Left kidney (tissue), 2 donors: Measurements from ENCODE around the gene ALG8. TPM values are rescaled to one million over a fixed set of nuclear protein-coding genes. Genes with fewer than 3 reads are reported as not detected.

Source experiments
- DNase-seq: peaks from one replicate; pipeline ENCODE4 v3.0.0-alpha.2; 2013
- polyA plus RNA-seq: library from polyadenylated mRNA; unstranded; fragments of 120-200 nt; gene quantifications from one replicate; pipeline ENCODE4 v1.2.1, GENCODE V29; 2013; ENCODE audit not compliant: insufficient read length

The ALG8 gene
- polyA plus RNA-seq, 1 donor = 67.8 TPM

DNA sequence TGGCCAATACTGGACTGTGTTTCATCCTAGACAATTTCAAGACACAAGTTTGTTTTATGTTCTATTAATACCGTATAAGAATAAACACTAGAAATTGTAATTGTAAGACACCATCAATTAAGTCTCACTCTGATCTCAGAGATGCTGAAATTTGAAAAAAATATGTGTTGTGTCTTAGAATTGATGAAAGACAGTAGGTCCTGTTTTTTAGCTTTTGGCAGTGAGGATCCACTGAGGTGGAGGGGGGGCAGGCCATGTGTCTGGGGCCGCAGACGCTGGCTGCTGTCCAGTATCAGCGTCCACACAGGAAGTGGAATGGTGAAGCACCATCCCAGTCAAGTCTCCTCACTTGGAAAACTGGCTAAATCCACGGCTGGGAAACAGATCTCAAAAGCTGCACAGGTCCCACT is 22.5 kb upstream of the ALG8 start:
- no peak for DNase-seq

- no peak for DNase-seq
Measured at GRCh38 chr11:78161346-78161745, 21.9 kb upstream of the ALG8 start.

DNA sequence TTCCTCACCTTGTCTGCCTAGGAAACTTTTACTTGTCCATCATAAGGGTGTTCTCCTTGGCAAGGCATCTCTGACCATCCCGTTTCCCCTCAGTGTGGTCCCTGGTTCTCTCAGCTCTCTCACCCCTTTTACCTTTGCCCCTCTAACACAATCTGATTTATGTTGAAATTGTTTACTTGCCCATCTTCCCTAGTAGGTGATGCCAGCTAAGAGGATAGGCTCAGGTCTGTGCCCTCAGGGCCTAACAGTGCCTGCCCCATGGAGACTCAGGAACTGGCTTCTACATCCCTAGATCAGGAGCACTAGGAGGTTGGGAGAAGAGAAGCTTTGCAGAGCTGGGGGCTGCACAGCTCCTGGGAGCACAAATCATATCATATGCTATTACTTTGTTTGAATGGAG is 21.1 kb upstream of the ALG8 start:
- no peak for DNase-seq

GRCh38 chr11:78158987-78159652 is 19.7 kb upstream of the ALG8 start:
- DNase-seq = no peak

- DNase-seq = no peak
Measured at GRCh38 chr11:78156127-78156844, 16.9 kb upstream of the ALG8 start.

GRCh38 chr11:78151804-78152203 is 12.4 kb upstream of the ALG8 start:
- no peak for DNase-seq

- no peak for DNase-seq
Measured at GRCh38 chr11:78150754-78151153, 11.3 kb upstream of the ALG8 start.

- no peak for DNase-seq
Measured at GRCh38 chr11:78150346-78150745, 10.9 kb upstream of the ALG8 start.

DNA sequence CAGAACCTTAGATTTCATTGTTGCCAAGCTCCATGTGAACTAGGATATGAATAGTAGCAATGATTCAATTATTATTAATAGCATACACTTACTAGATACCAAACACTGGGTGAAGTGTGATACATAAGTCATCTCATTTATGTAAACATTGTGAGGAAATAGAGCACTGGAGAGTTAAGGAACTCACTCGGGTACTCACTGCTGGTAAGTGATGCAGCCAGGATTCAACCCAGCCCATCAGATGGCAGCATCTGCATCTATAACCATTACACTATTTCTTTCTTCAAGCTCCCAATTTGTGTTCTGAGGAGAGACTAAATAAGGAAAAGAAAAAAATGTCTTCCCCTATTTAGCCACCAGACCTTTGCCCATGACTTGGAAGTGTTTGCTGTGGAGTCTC is 10.2 kb upstream of the ALG8 start:
- no peak for DNase-seq

DNA sequence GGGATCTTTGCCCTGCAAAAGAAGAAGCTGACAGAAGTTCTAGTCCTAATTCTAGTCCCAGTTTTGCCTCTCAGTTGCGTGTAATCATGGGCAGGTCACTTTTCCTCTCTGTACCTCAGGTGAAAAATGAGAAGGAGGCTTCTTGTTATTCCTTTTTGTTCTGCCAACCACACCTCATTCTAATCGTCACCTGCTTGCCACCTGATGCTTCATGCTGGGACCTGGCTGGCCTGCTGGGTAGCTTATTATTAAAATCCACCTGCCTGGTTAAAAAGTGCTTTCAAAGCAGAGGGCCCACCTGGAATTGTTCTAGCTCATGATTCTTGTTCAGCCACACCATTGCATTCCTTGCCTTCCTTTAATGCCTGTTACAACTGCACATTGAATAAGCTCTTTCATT is 8.4 kb upstream of the ALG8 start:
- DNase-seq = no peak

DNA sequence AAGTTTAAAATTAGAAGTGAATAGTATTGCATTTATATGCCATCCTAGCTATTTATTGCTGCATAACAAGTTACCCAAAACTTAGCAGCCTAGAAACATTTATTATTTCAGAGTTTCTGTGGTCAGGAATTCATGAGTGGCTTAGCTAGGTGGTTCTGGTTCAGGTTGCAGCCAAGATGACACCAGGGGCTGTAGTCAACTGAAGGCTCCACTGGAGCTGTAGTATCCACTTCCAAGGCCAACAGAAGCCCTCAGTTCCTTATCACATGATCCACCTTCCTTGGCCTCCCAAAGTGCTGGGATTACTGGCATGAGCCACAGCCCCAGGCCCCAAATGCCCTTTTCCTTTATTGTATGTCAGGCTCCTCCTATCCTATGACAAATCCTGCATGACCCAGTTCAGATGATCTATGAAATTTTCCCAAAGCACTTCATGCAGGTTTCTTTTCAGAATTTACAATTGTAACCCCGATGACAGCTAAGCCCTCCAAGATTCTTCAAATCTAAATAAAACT is 6.1 kb upstream of the ALG8 start:
- DNase-seq = no peak

- no peak for DNase-seq
Measured at GRCh38 chr11:78140392-78141077, 1.1 kb upstream of the ALG8 start.

- peak; percentile 14 for DNase-seq
Measured at GRCh38 chr11:78138694-78139421, 568 bp downstream of the ALG8 start.

DNA sequence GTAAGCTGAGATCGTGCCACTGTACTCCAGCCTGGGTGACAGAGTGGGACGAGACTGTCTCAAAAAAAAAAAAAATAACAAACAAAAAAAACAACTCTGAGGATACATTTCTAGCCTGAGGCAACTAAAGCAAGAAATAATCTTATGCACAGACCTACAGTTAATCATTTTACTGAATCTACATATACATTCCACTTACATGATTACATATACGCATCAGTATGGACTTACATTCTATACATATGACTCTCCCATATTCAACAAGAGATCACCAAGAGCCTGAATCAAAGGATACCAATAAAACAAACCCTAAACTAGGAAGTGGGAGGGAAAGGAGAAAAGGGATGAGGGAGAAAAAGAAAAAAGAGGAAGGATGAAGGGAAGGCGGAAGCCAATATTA is 1.1 kb downstream of the ALG8 start:
- no peak for DNase-seq

- DNase-seq = no peak
Measured at GRCh38 chr11:78132475-78132874, 7.0 kb downstream of the ALG8 start.

- no peak for DNase-seq
Measured at GRCh38 chr11:78131956-78132355, 7.5 kb downstream of the ALG8 start.

DNA sequence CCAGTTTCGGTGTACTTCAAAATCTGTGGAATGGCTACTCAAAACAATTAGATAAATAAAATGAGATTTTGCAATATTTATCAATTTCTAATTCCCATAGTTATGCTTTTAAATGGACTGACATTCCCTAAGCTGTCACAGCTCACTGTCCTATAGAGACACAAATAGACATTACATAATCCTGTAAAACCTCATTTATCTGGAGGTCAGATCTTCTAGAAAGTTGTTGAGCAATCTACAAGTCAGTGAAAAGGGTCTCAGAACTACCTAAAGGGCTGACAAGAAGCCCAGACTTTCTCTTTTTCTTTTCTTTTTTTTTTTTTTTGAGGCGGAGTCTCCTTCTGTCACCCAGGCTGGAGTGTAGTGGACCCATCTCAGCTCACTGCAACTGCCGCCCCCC is 12.0 kb downstream of the ALG8 start:
- DNase-seq = no peak

DNA sequence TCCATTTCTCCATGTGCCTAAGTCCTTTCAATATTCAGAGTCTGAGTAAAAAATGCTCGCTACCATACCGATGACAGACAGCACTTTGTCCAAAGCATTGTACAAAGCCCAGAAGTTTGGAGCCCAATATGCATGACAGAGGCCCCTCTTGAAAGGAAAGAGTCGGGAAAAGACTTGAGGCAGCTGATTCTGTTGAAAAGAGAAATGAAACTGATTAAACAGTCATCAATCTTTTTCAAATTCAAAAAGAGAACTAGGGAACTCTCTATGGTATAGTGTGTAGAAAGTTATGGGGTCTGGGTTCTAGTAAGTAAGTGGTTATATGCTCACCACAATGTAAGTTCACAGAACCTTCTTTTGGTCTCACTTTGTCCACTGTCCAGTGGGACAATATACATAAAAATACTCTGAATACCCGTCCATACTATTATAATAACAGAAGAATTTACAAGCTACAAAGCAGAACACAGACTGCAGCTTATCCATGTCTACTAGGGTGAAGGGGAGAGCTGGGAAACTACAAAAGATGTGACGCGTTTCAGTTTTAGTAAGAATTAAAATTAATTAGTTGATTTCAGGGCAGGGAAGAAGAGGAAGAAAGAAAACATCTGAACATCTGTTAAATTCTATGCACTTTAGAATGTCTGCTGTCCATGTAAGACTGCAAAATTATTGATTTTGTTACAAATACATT is 26.7 kb downstream of the ALG8 start:
- no peak for DNase-seq

DNA sequence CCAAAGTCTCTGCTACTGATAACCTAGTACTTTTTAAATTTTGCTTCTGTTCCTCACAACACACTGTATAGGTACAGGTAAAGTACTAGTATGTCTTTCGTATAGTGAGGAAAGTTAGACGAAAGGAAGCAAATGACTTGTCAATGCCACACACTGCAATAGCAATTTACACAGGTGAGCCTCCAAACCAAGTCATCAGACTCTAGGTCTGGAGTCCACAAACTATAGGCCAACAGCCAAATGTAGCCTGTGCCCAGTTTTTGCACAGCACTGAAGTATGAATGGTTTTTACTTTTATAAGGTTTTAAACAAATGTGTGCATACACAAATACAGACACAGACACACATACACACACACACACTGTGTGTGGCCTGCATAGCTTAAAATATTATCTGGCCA is 28.1 kb downstream of the ALG8 start:
- DNase-seq = no peak

DNA sequence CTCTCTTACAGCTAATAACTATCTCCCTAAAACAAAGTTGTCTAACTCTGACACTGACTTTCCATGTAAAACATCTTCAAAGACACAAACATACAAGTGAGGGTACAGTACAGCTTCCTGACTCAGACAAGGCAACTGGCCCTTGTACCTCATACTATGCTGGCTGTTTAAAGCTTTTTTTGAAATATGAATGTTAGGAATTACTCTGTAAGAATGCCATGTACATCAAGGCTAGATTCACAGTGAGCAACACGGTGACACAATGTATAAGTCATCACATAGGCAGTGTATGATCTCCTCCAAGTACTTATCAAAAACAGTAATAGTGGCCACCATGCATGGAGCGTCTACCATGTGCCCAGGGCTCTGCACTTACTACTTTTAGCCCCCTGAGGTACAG is 28.6 kb downstream of the ALG8 start:
- no peak for DNase-seq

DNA sequence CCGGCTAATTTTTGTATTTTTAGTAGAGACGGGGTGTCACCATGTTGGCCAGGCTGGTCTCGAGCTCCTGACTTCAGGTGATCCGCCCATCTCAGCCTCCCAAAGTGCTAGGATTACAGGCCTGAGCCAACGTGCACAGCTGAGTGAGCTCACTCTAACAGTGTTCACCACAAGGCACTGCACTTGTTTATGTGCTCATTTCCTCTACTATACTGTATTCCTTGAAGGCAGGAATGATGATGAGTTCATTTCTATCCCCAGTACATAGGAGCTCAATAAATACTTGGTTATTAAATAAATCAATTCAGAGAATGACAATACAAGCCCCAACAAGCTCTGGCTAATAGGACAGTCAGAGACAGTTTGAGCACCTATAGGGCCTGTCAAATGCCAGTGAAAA is 29.1 kb downstream of the ALG8 start:
- DNase-seq = no peak
